Smooth muscle cell (in vitro differentiated cells): ENCODE results near the gene KDM3A. TPM values are rescaled to one million over a fixed set of nuclear protein-coding genes. Genes with fewer than 3 reads are reported as not detected.

Source experiments
- DNase-seq: peaks from one replicate; lab custom pipeline; 2025; ENCODE audit not compliant: unreplicated experiment; lab: John Stamatoyannopoulos, UW
- H2AFZ ChIP-seq: fragments of 200-600 bp; sonication (generic); 2 replicates; pipeline ENCODE4 v1.6.0; 2016; ENCODE audit warnings: antibody characterized with exemption, low read depth, mild to moderate bottlenecking
- H3F3A ChIP-seq: fragments of 200-600 bp; sonication (generic); 2 replicates; pipeline ENCODE4 v1.6.0; 2017; ENCODE audit warnings: antibody characterized with exemption, low read depth
- H3K27ac ChIP-seq: fragments of 200-600 bp; sonication (generic); 2 replicates; pipeline ENCODE4 v1.5.1; 2016; ENCODE audit warnings: low read depth, mild to moderate bottlenecking
- H3K27me3 ChIP-seq: fragments of 200-600 bp; sonication (generic); 2 replicates; pipeline ENCODE4 v1.6.1; 2016; ENCODE audit warnings: low read depth, mild to moderate bottlenecking
- H3K36me3 ChIP-seq: fragments of 200-600 bp; sonication (generic); 2 replicates; pipeline ENCODE4 v1.5.1; 2016; ENCODE audit warnings: low read depth
- H3K4me1 ChIP-seq: fragments of 200-600 bp; sonication (generic); 2 replicates; pipeline ENCODE4 v1.5.1; 2016; ENCODE audit warnings: low read depth
- H3K4me2 ChIP-seq: fragments of 200-600 bp; sonication (generic); 2 replicates; pipeline ENCODE4 v1.6.0; 2016; ENCODE audit warnings: mild to moderate bottlenecking
- H3K4me3 ChIP-seq: fragments of 200-600 bp; sonication (generic); 2 replicates; pipeline ENCODE4 v1.5.1; 2016; ENCODE audit warnings: mild to moderate bottlenecking
- H3K79me2 ChIP-seq: fragments of 200-600 bp; sonication (generic); 2 replicates; pipeline ENCODE4 v1.6.0; 2016; ENCODE audit warnings: low read depth, mild to moderate bottlenecking
- H3K9ac ChIP-seq: fragments of 200-600 bp; sonication (generic); 2 replicates; pipeline ENCODE4 v1.6.0; 2016; ENCODE audit warnings: low read depth
- H3K9me3 ChIP-seq: fragments of 200-600 bp; sonication (generic); replicated peaks from 2 replicates; pipeline ENCODE4 v1.5.1; 2016; ENCODE audit warnings: low read depth
- H4K20me1 ChIP-seq: fragments of 200-600 bp; sonication (generic); 2 replicates; pipeline ENCODE4 v1.6.0; 2016; ENCODE audit warnings: low read depth
- WGBS: methylation state at CpG from one replicate; pipeline ENCODE4 v1.1.7; 2016; ENCODE audit warnings: low lambda C conversion rate; 5-methylcytosine and 5-hydroxymethylcytosine counted together
- polyA plus RNA-seq: library from polyadenylated mRNA; unstranded; fragments of >200 nt; fragmentation: Nextera tagmentation; extraction: Ambion mirVana; gene quantifications from 2 replicates; pipeline ENCODE4 v1.2.1, GENCODE V29; 2016
- total RNA-seq: library from RNA; depleted of rRNA; stranded (reverse); fragments of >200 nt; gene quantifications from 2 replicates; pipeline ENCODE4 v1.2.3, GENCODE V29; 2014
- TF ChIP-seq, protein P1 (sequence below): fragments of 200-600 bp; sonication (generic); IDR thresholded peaks from 2 replicates; pipeline ENCODE4 v1.5.1; 2017; ENCODE audit warnings: borderline replicate concordance, mild to moderate bottlenecking, antibody characterized with exemption; ENCODE audit not compliant: insufficient read depth, poor library complexity, severe bottlenecking

The KDM3A gene
- total and polyA plus RNA-seq, 2 experiments from 2014 or later = 19.6 to 57.5 TPM

- H3K4me2 ChIP-seq = no peak overlapping the region
- 96% methylated on average over 2 of the region's 2 CpGs for WGBS
- no peaks in the 10 kb centered on the region for H4K20me1 ChIP-seq
- H3K36me3 ChIP-seq = no peaks in the 10 kb centered on the region
- no peak overlapping the region for H2AFZ ChIP-seq
- TF ChIP-seq, protein P1, sequence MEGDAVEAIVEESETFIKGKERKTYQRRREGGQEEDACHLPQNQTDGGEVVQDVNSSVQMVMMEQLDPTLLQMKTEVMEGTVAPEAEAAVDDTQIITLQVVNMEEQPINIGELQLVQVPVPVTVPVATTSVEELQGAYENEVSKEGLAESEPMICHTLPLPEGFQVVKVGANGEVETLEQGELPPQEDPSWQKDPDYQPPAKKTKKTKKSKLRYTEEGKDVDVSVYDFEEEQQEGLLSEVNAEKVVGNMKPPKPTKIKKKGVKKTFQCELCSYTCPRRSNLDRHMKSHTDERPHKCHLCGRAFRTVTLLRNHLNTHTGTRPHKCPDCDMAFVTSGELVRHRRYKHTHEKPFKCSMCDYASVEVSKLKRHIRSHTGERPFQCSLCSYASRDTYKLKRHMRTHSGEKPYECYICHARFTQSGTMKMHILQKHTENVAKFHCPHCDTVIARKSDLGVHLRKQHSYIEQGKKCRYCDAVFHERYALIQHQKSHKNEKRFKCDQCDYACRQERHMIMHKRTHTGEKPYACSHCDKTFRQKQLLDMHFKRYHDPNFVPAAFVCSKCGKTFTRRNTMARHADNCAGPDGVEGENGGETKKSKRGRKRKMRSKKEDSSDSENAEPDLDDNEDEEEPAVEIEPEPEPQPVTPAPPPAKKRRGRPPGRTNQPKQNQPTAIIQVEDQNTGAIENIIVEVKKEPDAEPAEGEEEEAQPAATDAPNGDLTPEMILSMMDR = no peak
- H3K4me3 ChIP-seq = no peak overlapping the region
- H3K9me3 ChIP-seq = no peaks in the 10 kb centered on the region
- no peak overlapping the region for H3K9ac ChIP-seq
- no peaks in the 10 kb centered on the region for H3K4me1 ChIP-seq
- H3K27ac ChIP-seq = no peak overlapping the region
- H3K79me2 ChIP-seq = no peaks in the 10 kb centered on the region
- H3F3A ChIP-seq = no peaks in the 10 kb centered on the region
- no peak for DNase-seq
- no peaks in the 10 kb centered on the region for H3K27me3 ChIP-seq
Observed at GRCh38 chr2:86500325-86501083, 59.3 kb downstream of the KDM3A start.

- no peaks in the 10 kb centered on the region for H3K36me3 ChIP-seq
- DNase-seq = no peak
Observed at GRCh38 chr2:86507600-86507999, 66.4 kb downstream of the KDM3A start.

DNA sequence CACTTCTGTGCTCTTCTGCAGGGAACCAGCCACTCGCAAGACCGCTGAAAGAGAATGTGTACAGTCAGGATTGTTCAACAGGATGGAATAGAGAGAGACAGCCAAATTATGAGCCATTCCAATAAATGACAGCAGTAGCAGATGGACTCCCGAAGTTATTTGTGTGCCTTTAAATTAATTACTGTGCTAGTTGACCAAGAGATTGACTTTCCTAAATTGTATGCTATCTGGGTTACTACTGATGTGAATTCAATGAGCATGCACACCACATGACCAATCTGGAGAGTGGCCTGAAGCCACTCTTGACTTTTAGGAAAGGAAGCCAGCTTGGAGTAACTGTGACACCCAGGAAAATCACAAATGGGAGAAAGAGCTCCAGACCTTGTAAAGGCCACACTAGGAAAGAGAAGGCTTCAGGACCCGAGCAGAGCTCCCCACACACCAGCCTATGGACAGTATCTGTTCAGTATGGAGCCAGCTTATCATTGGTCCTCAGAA is 69.3 kb downstream of the KDM3A start:
- Histone ChIP-seq H3K4me1 (no peaks in the 10 kb centered on the region), H3K9ac (no peak overlapping the region), H3K27me3 (no peaks in the 10 kb centered on the region), H3K79me2 (no peaks in the 10 kb centered on the region), H3K4me2 (no peak overlapping the region), H3K4me3 (no peak overlapping the region), H2AFZ (no peak overlapping the region), H4K20me1 (no peaks in the 10 kb centered on the region), H3K36me3 (no peaks in the 10 kb centered on the region), H3F3A (no peaks in the 10 kb centered on the region), H3K9me3 (no peaks in the 10 kb centered on the region), H3K27ac (no peak overlapping the region)
- TF ChIP-seq, protein P1 = no peak
- no peak for DNase-seq
- WGBS = 97% methylated on average over 4 of the region's 4 CpGs

More at GRCh38 chr2:86507600-86507999, 66.4 kb downstream of the KDM3A start:
- H3K27ac ChIP-seq = no peak overlapping the region
- H3K4me2 ChIP-seq = no peak overlapping the region
- no peaks in the 10 kb centered on the region for H3K4me1 ChIP-seq
- no peak overlapping the region for H2AFZ ChIP-seq
- no peak overlapping the region for H3K9ac ChIP-seq
- H3F3A ChIP-seq = no peaks in the 10 kb centered on the region
- H3K79me2 ChIP-seq = no peaks in the 10 kb centered on the region
- 96% methylated on average over 7 of the region's 7 CpGs for WGBS
- H3K4me3 ChIP-seq = no peak overlapping the region
- H4K20me1 ChIP-seq = no peaks in the 10 kb centered on the region
- no peaks in the 10 kb centered on the region for H3K9me3 ChIP-seq
- H3K27me3 ChIP-seq = no peaks in the 10 kb centered on the region
- TF ChIP-seq, protein P1 = no peak

DNA sequence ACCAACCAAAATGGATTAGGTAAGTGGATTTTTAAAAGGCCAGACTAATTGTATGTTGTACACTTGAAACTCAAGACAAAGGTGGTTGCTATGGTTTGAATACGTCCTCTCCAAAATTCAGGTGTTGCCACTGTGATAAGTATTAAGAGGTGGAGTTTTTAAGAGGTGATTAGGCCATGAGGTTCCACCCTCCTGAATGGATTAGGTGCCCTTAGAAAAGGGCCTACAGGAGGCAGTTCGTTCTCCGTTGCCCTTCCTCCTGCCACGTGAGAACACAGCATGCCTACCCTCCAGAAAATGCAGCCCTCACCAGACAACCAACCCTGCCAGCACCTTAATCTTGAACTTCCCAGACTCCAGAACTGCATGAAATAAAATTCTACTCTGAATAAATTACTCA is 70.9 kb downstream of the KDM3A start:
- Histone ChIP-seq H3K27me3 (no peaks in the 10 kb centered on the region), H3K9me3 (no peaks in the 10 kb centered on the region), H3K9ac (no peak overlapping the region), H3K36me3 (no peaks in the 10 kb centered on the region), H3K27ac (no peak overlapping the region), H3K4me2 (no peak overlapping the region), H3K4me1 (no peaks in the 10 kb centered on the region), H3K79me2 (no peaks in the 10 kb centered on the region), H3K4me3 (no peak overlapping the region), H3F3A (no peaks in the 10 kb centered on the region), H2AFZ (no peak overlapping the region), H4K20me1 (no peaks in the 10 kb centered on the region)
- DNase-seq = no peak
- TF ChIP-seq, protein P1 = no peak
- WGBS = 97% methylated on average over 4 of the region's 4 CpGs
